Activated CD8-positive, alpha-beta memory T cell treated with anti-CD3 and anti-CD28 coated beads for 36 hours (primary cell): Measurements from ENCODE around the gene DNAH10. TPM values are rescaled to one million over a fixed set of nuclear protein-coding genes. Genes with fewer than 3 reads are reported as not detected.

Experiments
- CTCF ChIA-PET: fragments of 350-600 bp; sonication (Branson Sonifier 250); formaldehyde crosslinking; loops from one replicate; lab custom pipeline; 2021; ENCODE audit warnings: antibody characterized with exemption; lab: Charles Lee
- POLR2A ChIA-PET: fragments of 350-600 bp; sonication (Branson Sonifier 250); formaldehyde crosslinking; loops from one replicate; lab custom pipeline; 2021; ENCODE audit warnings: antibody characterized with exemption; lab: Charles Lee
- total RNA-seq, 2 experiments: library from RNA; stranded (reverse); gene quantifications; one replicate each; pipeline ENCODE4 v1.2.3, GENCODE V29; 2021

DNAH10 gene
- total RNA-seq, 2 experiments from 2014 or later: 0.06 to 0.15 TPM

GRCh38 chr12:123853396-123854070 is 91.4 kb downstream of the DNAH10 start:
- POLR2A ChIA-PET: interaction anchor here (0.6 kb wide), 1 partner anchor 230 kb away, joined by 3 read pairs; no protein-coding TSS in a partner anchor
- CTCF ChIA-PET: interaction anchor here (0.7 kb wide), 1 partner anchor 77 kb away, joined by 3 read pairs; no protein-coding TSS in a partner anchor

- CTCF ChIA-PET: interaction anchor here (0.7 kb wide), 1 partner anchor 76 kb away, joined by 3 read pairs; no protein-coding TSS in a partner anchor
- POLR2A ChIA-PET: interaction anchor here (0.6 kb wide), 1 partner anchor 230 kb away, joined by 3 read pairs; no protein-coding TSS in a partner anchor
Measured at GRCh38 chr12:123854232-123854631, 92.1 kb downstream of the DNAH10 start.

GRCh38 chr12:123854918-123855317 is 92.8 kb downstream of the DNAH10 start:
- CTCF ChIA-PET: interaction anchor here (0.7 kb wide), 1 partner anchor 14 kb away, joined by 3 read pairs; no protein-coding TSS in a partner anchor
- POLR2A ChIA-PET: no interaction called here

- ChIA-PET CTCF (no interaction called here), POLR2A (no interaction called here)
Measured at GRCh38 chr12:123856681-123857080, 94.6 kb downstream of the DNAH10 start.

- CTCF ChIA-PET: no interaction called here
- POLR2A ChIA-PET: no interaction called here
Measured at GRCh38 chr12:123858176-123858575, 96.1 kb downstream of the DNAH10 start.

- ChIA-PET POLR2A (no interaction called here), CTCF (no interaction called here)
Measured at GRCh38 chr12:123859035-123859434, 96.9 kb downstream of the DNAH10 start.

DNA sequence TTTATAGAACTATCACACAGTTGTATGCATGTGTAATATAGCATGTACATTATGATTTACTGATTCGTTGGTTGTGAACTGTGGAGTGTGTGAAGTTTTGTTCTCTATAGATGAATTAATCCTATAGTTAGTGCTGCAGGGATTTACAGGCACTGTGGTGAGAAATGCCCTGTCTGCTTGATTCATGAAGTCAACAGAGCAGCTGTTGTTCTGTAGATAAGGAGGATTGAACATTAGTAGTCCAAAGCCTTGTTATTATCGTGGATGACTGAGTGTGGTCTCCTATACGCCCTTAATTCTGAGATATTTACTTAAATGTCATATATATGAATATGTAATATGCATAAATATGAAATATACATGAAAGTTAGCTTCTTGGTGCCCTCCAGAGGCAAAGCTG is 98.3 kb downstream of the DNAH10 start:
- ChIA-PET POLR2A (no interaction called here), CTCF (no interaction called here)

DNA sequence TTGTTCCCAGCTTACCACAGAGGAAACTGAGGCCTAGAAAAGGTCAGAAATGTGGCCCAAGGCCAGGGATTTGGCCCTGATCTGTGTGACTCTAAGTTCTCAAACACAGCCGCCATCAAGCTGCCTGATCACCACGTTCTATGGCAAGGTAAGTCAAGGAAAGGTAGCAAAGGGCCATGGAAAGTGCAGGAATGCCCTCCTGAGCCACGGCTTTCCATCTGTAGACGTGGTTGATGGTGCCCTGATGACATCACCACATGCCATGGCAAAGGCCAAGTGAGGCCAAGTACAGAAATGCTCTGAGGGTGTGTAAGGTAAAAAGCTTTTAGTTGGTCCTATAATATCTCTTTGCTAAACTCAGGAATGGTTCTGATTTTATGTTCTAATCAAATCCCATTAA is 99.3 kb downstream of the DNAH10 start:
- ChIA-PET CTCF (no interaction called here), POLR2A (no interaction called here)

DNA sequence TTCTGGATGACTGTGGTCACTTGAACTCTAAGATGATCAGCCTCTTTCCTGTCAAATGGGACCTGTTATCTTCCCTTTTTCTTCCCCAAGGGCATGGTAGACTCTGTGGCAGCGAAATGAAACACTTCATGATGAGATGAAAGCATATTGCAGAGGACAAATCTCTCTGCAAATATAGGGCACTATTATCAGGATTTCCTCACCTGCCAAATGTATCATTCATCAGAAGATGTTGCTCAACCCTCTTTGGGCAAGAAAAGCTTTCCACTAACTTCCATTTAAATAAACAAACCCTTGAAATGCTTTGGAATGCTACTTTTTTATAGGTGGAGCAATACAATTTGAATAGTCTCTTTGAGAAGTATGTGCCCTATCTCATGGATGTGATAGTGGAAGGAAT is 105.0 kb downstream of the DNAH10 start:
- POLR2A ChIA-PET: no interaction called here

GRCh38 chr12:123868791-123869190 is 106.7 kb downstream of the DNAH10 start:
- ChIA-PET CTCF (interaction anchor here (0.5 kb wide), 1 partner anchor 14 kb away, joined by 3 read pairs; no protein-coding TSS in a partner anchor), POLR2A (no interaction called here)

More for the DNA sequence above, 105.0 kb downstream of the DNAH10 start:
- CTCF ChIA-PET: no interaction called here

- ChIA-PET POLR2A (no interaction called here), CTCF (no interaction called here)
Measured at GRCh38 chr12:123873793-123874192, 111.7 kb downstream of the DNAH10 start.

DNA sequence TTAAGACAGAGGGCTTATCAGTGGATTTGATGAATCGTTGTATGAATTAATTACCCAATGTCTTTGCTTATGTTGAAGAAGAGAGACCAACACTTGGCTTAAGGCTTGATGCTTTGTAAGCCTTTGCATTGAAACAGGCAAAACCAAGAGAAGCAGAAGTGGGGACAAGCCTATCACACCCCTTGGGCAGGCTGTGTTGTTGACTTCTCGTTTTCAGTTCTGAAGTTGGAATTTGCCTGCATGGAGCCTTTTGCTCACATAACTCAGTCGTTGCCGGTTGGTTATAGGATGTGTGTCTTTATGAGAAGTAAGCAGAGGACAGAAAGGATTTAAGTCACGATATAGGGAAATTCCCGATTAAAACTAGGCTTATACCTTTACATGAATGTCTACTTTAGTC is 115.9 kb downstream of the DNAH10 start:
- POLR2A ChIA-PET: no interaction called here
- CTCF ChIA-PET: no interaction called here

- POLR2A ChIA-PET: no interaction called here
Measured at GRCh38 chr12:123879101-123879500, 117.0 kb downstream of the DNAH10 start.

DNA sequence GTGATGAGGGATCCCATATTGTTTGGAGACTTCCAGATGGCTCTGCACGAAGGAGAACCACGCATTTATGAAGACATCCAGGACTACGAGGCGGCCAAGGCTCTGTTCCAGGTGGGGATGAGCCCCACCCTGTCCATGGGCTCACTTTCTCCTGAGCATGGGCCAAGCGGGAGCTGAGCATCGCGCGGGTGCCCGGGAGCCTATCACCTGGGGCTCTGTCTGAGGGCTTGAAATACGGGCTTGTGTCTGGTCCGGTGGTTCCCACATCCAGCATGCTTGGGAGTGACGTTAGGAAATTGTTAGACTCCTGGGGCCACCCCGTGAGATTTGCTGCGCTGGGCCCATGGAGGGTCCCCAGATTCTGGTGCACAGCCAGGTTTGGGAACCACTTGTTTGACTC is 117.6 kb downstream of the DNAH10 start:
- ChIA-PET POLR2A (no interaction called here), CTCF (no interaction called here)

More at GRCh38 chr12:123879101-123879500, 117.0 kb downstream of the DNAH10 start:
- CTCF ChIA-PET: no interaction called here

GRCh38 chr12:123882161-123882705 is 120.1 kb downstream of the DNAH10 start:
- ChIA-PET POLR2A (no interaction called here), CTCF (no interaction called here)

DNA sequence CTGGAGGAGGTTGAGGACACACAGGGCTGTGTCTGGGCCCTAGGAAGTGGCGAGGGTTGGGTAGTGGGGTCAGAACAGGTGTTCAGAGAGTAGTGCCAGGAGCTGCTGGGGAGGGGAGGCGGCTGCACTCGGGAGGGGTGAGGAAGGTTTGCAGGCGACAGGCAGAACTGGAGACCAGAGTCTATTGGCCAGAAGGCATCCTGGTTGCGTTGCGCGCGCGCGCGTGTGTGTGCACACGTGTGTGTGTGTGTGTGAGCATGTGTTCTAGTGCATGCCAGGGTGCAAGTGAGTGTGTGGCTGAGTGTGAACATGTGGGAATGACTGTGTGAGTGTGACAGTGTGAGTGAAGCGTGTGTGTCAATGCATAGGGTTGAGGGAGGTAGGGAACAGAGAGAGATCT is 124.2 kb downstream of the DNAH10 start:
- POLR2A ChIA-PET: no interaction called here
- CTCF ChIA-PET: no interaction called here

DNA sequence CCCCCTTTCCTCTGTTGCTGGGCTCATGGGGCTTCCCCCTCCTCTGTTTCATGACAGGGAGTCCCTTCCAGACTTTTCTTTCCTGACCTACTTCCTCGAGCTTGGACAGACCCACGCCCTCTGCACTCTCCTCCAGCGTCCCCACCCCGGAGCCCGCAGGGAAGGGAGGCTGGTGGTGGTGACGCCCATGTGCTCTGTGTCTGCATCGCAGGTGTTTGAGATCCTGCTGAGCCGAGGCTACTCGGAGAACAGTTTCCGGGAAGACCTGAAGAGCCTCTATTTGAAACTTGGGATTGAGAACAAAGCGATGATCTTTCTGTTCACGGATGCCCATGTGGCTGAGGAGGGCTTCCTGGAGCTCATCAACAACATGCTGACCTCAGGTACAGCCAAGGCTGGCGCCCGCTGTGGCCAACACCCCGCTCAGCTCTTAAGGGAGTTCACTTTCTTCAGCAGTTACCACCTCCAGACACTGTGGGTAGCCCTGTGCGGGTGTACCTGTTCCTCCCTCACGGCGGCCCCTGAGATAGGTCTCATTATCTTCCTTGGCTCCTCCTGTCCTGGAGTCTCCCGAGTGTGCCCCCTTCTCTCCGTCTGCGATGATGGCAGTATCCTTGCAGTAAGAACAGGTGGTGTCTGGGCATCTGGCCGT is 125.0 kb downstream of the DNAH10 start:
- ChIA-PET POLR2A (no interaction called here), CTCF (no interaction called here)

DNA sequence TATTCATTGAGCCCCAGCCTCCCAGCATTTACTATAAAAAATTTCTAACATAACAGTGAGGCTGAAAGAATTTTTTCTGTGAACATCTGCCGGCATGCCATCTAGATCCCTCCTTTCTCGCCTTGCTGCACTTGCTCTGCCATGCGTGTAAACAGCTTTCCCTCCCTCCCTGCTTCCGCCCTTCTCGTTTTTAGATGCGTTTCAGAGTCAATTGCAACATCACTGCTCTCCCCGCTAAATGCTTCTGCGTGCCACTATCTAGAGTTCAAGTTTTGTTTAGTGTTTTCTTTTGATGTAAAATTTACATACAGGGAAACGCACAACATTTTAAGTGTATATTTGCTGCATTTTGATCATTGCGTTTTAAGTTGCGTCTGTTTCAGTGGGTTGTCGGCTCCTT is 126.9 kb downstream of the DNAH10 start:
- ChIA-PET CTCF (no interaction called here), POLR2A (no interaction called here)

DNA sequence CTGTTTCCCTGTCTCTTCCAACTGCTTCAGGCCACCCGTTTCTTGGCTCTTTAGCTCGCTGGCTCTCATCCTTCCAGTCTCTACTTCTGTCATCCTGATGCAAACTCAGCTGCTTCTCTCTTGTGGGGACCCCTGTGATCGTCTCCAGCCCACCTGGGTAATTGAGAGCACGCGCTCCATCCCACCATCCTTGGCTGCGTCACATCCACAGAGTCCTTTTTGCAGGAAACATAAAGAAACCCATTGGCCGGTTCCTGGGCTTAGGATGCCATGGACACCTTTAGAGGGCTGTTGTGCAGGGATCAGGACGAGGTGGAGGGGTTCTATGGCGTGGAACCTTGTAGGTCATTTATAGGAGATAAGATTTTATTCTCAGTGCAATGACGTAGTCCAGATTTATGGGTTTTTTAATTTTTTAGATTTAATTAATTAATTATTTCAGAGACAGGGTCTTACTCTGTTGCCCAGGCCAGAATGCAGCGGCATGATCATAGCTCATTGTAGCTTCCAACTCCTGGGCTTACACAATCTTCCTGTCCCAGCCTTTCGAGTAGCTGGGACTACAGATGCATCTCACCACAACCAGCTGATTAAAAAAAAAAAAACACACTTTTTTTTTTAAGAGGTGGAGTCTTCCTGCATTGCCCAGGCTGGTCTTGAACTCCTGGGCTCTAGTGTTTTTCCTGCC is 127.9 kb downstream of the DNAH10 start:
- ChIA-PET CTCF (no interaction called here), POLR2A (no interaction called here)

DNA sequence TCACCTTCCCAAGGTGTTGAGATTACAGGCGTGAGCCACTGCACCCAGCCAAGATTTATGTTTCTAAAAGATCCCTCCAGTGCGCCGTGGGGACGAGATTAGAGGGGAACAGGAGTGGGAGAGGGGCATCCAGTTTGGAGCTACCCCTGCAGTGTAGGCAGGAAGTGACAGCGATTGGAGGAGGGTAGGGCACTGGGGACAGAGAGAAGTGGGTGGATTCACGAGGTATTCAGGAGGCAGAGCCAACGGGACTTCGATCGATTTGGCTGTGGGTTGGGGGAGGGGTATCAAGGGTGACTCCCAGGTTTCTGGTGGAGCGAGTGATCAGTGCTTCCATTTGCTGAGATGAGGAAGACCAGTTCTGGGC is 128.4 kb downstream of the DNAH10 start:
- CTCF ChIA-PET: no interaction called here
- POLR2A ChIA-PET: no interaction called here
